HEK293 (cell line): Measurements from ENCODE around the gene AIFM3.

ENCODE experiments used
- SETDB1 ChIP-seq: IDR thresholded peaks from one replicate; pipeline ENCODE4 v1.6.1; 2017; ENCODE audit warnings: mild to moderate bottlenecking, low read length, moderate library complexity, mixed read lengths; ENCODE audit not compliant: insufficient read length
- ZNF114 ChIP-seq: fragments of 450-650 bp; formaldehyde crosslinking; IDR thresholded peaks from 2 replicates; pipeline ENCODE4 v1.5.0; 2017; ENCODE audit warnings: missing biosample characterization, missing genetic modification characterization
- TF ChIP-seq, protein P1 (sequence below): fragments of 450-650 bp; formaldehyde crosslinking; IDR thresholded peaks from 2 replicates; pipeline ENCODE4 v1.5.1; 2016; ENCODE audit warnings: missing biosample characterization, missing genetic modification characterization, low read depth
- TF ChIP-seq, protein P2 (sequence below): fragments of 450-650 bp; formaldehyde crosslinking; IDR thresholded peaks from 2 replicates; pipeline ENCODE4 v1.5.1; 2016; ENCODE audit warnings: missing biosample characterization, missing genetic modification characterization

DNA sequence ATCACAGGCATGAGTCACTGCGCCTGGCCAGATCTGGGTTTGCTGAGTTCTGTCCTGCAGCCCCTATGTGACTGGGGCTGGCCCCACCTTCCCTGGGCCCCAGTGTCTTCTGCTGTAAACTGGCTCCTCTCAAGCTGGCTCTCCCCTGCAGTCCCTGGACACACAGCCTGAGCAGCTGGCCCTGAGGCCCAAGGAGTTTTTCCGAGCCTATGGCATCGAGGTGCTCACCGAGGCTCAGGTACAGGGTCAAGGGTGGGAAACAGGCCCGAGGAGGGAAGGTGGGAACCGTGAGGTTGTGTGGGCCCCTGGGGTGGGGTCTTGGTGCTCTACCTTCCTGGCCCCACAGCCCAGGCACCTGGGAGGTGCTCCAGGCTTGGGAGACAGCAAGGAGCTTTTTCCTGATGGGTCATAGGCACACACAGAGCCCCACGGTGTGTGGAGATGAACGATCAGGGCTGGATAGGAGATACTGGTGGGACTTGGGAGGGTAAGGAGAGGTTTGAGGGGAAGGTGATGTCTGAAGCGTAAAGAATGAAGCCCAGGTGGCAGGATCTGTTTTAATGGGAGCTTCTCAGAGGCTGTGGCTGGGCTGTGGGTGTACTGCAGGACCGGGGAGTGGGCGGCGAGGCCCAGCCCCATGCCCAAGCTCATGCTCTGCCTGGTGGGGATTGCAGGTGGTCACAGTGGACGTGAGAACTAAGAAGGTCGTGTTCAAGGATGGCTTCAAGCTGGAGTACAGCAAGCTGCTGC is 8.7 kb downstream of the AIFM3 start:
- TF ChIP-seq SETDB1 (no peak), ZNF114 (tag by site-specific recombination) (no peak)
- TF ChIP-seq, protein P1, sequence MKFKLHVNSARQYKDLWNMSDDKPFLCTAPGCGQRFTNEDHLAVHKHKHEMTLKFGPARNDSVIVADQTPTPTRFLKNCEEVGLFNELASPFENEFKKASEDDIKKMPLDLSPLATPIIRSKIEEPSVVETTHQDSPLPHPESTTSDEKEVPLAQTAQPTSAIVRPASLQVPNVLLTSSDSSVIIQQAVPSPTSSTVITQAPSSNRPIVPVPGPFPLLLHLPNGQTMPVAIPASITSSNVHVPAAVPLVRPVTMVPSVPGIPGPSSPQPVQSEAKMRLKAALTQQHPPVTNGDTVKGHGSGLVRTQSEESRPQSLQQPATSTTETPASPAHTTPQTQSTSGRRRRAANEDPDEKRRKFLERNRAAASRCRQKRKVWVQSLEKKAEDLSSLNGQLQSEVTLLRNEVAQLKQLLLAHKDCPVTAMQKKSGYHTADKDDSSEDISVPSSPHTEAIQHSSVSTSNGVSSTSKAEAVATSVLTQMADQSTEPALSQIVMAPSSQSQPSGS (tag by site-specific recombination) = no peak
- TF ChIP-seq, protein P2, sequence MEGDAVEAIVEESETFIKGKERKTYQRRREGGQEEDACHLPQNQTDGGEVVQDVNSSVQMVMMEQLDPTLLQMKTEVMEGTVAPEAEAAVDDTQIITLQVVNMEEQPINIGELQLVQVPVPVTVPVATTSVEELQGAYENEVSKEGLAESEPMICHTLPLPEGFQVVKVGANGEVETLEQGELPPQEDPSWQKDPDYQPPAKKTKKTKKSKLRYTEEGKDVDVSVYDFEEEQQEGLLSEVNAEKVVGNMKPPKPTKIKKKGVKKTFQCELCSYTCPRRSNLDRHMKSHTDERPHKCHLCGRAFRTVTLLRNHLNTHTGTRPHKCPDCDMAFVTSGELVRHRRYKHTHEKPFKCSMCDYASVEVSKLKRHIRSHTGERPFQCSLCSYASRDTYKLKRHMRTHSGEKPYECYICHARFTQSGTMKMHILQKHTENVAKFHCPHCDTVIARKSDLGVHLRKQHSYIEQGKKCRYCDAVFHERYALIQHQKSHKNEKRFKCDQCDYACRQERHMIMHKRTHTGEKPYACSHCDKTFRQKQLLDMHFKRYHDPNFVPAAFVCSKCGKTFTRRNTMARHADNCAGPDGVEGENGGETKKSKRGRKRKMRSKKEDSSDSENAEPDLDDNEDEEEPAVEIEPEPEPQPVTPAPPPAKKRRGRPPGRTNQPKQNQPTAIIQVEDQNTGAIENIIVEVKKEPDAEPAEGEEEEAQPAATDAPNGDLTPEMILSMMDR = no peak
